ENCODE data around the gene ZNF10. TPM values are rescaled to one million over a fixed set of nuclear protein-coding genes. Genes with fewer than 3 reads are reported as not detected.

Gene ZNF10
- total RNA-seq, 2 experiments from 2014 or later: 7.1 to 8.0 TPM

GRCh38 chr12:133192847-133193246 lies 62.4 kb downstream of the ZNF10 start:
- H3K4me3 ChIP-seq (ENCODE audit: low read depth, low read length, poor library complexity, severe bottlenecking): no peak overlapping the region
- no peaks in the 10 kb centered on the region for H4K20me1 ChIP-seq (ENCODE audit: insufficient read depth, low read length)
- POLR2A ChIA-PET: interaction anchor here (1.2 kb wide), 1 partner anchor 206 kb away, joined by 3 read pairs; the partner anchor contains the start of gene ZNF26
- BruUV-seq (replicated peaks): no TSS peak
- no peaks in the 10 kb centered on the region for H3K4me1 ChIP-seq (ENCODE audit: insufficient read depth, low read length, poor library complexity, severe bottlenecking)
- H3K36me3 ChIP-seq (ENCODE audit: insufficient read depth, low read length): peaks cover 86% of the 10 kb centered on the region
- intact Hi-C loops (cut with micrococcal nuclease; ENCODE audit: unreplicated experiment): no loop called here
- CTCF ChIA-PET (ENCODE audit: unreplicated experiment): no interaction called here
- H3K27ac ChIP-seq (ENCODE audit: low read depth, low read length, poor library complexity, severe bottlenecking): no peak overlapping the region
- H2AFZ ChIP-seq (ENCODE audit: low read length): no peak overlapping the region
- DNase-seq (ENCODE audit: low spot score): no peak
- H3K4me2 ChIP-seq (ENCODE audit: low read length): no peak overlapping the region
- peaks cover 38% of the 10 kb centered on the region for H3K9me3 ChIP-seq (ENCODE audit: low read length)
- TF ChIP-seq EZH2phosphoT487 (IDR thresholded peaks at IDR 0.05; ENCODE audit: borderline replicate concordance, low read depth, low read length): no peak
- TF ChIP-seq CTCF (conservative IDR thresholded peaks at IDR 0.05; ENCODE audit: low read length): no peak
- no peaks in the 10 kb centered on the region for H3K79me2 ChIP-seq (ENCODE audit: insufficient read depth, low read depth, low read length)
- no peaks in the 10 kb centered on the region for H3K9me2 ChIP-seq (ENCODE audit: insufficient read depth, low read length)

GRCh38 chr12:133201888-133202287 lies 71.5 kb downstream of the ZNF10 start:
- TF ChIP-seq EZH2phosphoT487 (IDR thresholded peaks at IDR 0.05; ENCODE audit: borderline replicate concordance, low read depth, low read length) (no peak), CTCF (conservative IDR thresholded peaks at IDR 0.05; ENCODE audit: low read length) (no peak)
- no peaks in the 10 kb centered on the region for H4K20me1 ChIP-seq (ENCODE audit: insufficient read depth, low read length)
- no peaks in the 10 kb centered on the region for H3K79me2 ChIP-seq (ENCODE audit: insufficient read depth, low read depth, low read length)
- peaks cover 46% of the 10 kb centered on the region for H3K36me3 ChIP-seq (ENCODE audit: insufficient read depth, low read length)
- no peaks in the 10 kb centered on the region for H3K4me1 ChIP-seq (ENCODE audit: insufficient read depth, low read length, poor library complexity, severe bottlenecking)
- H2AFZ ChIP-seq (ENCODE audit: low read length): no peak overlapping the region
- peaks cover 63% of the 10 kb centered on the region for H3K9me3 ChIP-seq (ENCODE audit: low read length)
- DNase-seq (ENCODE audit: low spot score): no peak
- H3K27ac ChIP-seq (ENCODE audit: low read depth, low read length, poor library complexity, severe bottlenecking): no peak overlapping the region
- no peak overlapping the region for H3K4me3 ChIP-seq (ENCODE audit: low read depth, low read length, poor library complexity, severe bottlenecking)
- ChIA-PET POLR2A (no interaction called here), CTCF (ENCODE audit: unreplicated experiment) (no interaction called here)
- BruUV-seq (replicated peaks): no TSS peak
- no peaks in the 10 kb centered on the region for H3K9me2 ChIP-seq (ENCODE audit: insufficient read depth, low read length)
- no peak overlapping the region for H3K4me2 ChIP-seq (ENCODE audit: low read length)
- intact Hi-C loops (cut with micrococcal nuclease; ENCODE audit: unreplicated experiment): no loop called here

GRCh38 chr12:133202493-133203343 lies 72.3 kb downstream of the ZNF10 start:
- Histone ChIP-seq H4K20me1 (ENCODE audit: insufficient read depth, low read length) (no peaks in the 10 kb centered on the region), H3K4me3 (ENCODE audit: low read depth, low read length, poor library complexity, severe bottlenecking) (no peak overlapping the region), H2AFZ (ENCODE audit: low read length) (no peak overlapping the region), H3K36me3 (ENCODE audit: insufficient read depth, low read length) (peaks cover 46% of the 10 kb centered on the region), H3K27ac (ENCODE audit: low read depth, low read length, poor library complexity, severe bottlenecking) (no peak overlapping the region), H3K9me3 (ENCODE audit: low read length) (peaks cover 71% of the 10 kb centered on the region), H3K79me2 (ENCODE audit: insufficient read depth, low read depth, low read length) (no peaks in the 10 kb centered on the region), H3K9me2 (ENCODE audit: insufficient read depth, low read length) (no peaks in the 10 kb centered on the region), H3K4me2 (ENCODE audit: low read length) (no peak overlapping the region), H3K4me1 (ENCODE audit: insufficient read depth, low read length, poor library complexity, severe bottlenecking) (no peaks in the 10 kb centered on the region)
- ChIA-PET CTCF (ENCODE audit: unreplicated experiment) (no interaction called here), POLR2A (interaction anchor here (0.8 kb wide), 1 partner anchor 16 kb away, joined by 3 read pairs; no protein-coding TSS in a partner anchor)
- peak; percentile 17 for DNase-seq (ENCODE audit: low spot score)
- no peak for TF ChIP-seq EZH2phosphoT487 (IDR thresholded peaks at IDR 0.05; ENCODE audit: borderline replicate concordance, low read depth, low read length)
- TF ChIP-seq CTCF (conservative IDR thresholded peaks at IDR 0.05; ENCODE audit: low read length): no peak
- intact Hi-C loops (cut with micrococcal nuclease; ENCODE audit: unreplicated experiment): no loop called here
- TSS peak; percentile 21 for BruUV-seq (replicated peaks)
